K562 (cell line): ENCODE measurements around the gene ATP6V0A1. TPM values are rescaled to one million over a fixed set of nuclear protein-coding genes. Genes with fewer than 3 reads are reported as not detected.

Experiments used
- BMI1 ChIP-seq: fragments of 150-350 bp; IDR thresholded peaks from 2 replicates; pipeline ENCODE4 v1.6.1; 2014; ENCODE audit warnings: low read length
- FUS ChIP-seq: fragments of 200-400 bp; formaldehyde crosslinking; optimal IDR thresholded peaks from 2 replicates; pipeline ENCODE3; 2017; ENCODE audit warnings: low read depth, low read length
- GATA2 ChIP-seq: sonication (generic); formaldehyde crosslinking; IDR thresholded peaks from 2 replicates; pipeline ENCODE4 v1.4.0; 2020; ENCODE audit warnings: mild to moderate bottlenecking, missing genetic modification reagents
- GMEB1 ChIP-seq: fragments of 250-450 bp; sonication (Bioruptor Pico); IDR thresholded peaks from 2 replicates; pipeline ENCODE4 v1.4.0; 2020; ENCODE audit warnings: mild to moderate bottlenecking
- GTF2A2 ChIP-seq: IDR thresholded peaks from 2 replicates; pipeline ENCODE4 v1.6.1; 2016; ENCODE audit warnings: mild to moderate bottlenecking, missing genetic modification characterization, missing compliant biosample characterization
- GTF2E2 ChIP-seq: fragments of 200-800 bp; sonication (Bioruptor generic); IDR thresholded peaks from 2 replicates; pipeline ENCODE4 v1.6.1; 2016; ENCODE audit warnings: missing genetic modification characterization, missing compliant biosample characterization
- HES1 ChIP-seq: fragments of 450-650 bp; IDR thresholded peaks from 2 replicates; pipeline ENCODE4 v1.6.1; 2016; ENCODE audit warnings: low read depth, mild to moderate bottlenecking, moderate library complexity
- MBD1 ChIP-seq: fragments of 250-450 bp; sonication (Bioruptor Pico); IDR thresholded peaks from 2 replicates; pipeline ENCODE4 v1.8.0; 2022; ENCODE audit warnings: inconsistent platforms
- MITF ChIP-seq: IDR thresholded peaks from 2 replicates; pipeline ENCODE4 v1.6.1; 2014; ENCODE audit warnings: antibody characterized with exemption
- MLX ChIP-seq, 2 experiments: fragments of 450-650 bp in 1 of 2; sonication (generic) in 1 of 2; formaldehyde crosslinking; conservative IDR thresholded peaks; 2 replicates each; pipeline versions ENCODE4 v1.4.0 to v1.8.1; 2020 to 2022; ENCODE audit warnings: mild to moderate bottlenecking in 1 of 2, missing genetic modification reagents in 1 of 2
- PRMT5 ChIP-seq: sonication (generic); formaldehyde crosslinking; IDR thresholded peaks from 2 replicates; pipeline ENCODE4 v1.5.0; 2020; ENCODE audit warnings: missing genetic modification reagents
- PYGO2 ChIP-seq: fragments of 450-650 bp; IDR thresholded peaks from 2 replicates; pipeline ENCODE4 v1.6.1; 2016; ENCODE audit warnings: mild to moderate bottlenecking, missing genetic modification characterization, moderate library complexity, missing compliant biosample characterization
- RBM15 ChIP-seq: fragments of 200-400 bp; formaldehyde crosslinking; IDR thresholded peaks from 2 replicates; pipeline ENCODE4 v1.6.1; 2018; ENCODE audit warnings: mild to moderate bottlenecking, low read length, moderate library complexity; ENCODE audit not compliant: insufficient read depth
- SIN3A ChIP-seq, 2 experiments: fragments of 150-350 bp in 1 of 2; IDR thresholded peaks; 2 replicates each; pipeline ENCODE4 v1.6.1; 2011 to 2016; ENCODE audit warnings: borderline replicate concordance in 2 of 2, low read depth in 2 of 2, low read length in 2 of 2, mild to moderate bottlenecking in 2 of 2, moderate library complexity in 2 of 2; ENCODE audit not compliant: control insufficient read depth in 1 of 2
- SNAPC5 ChIP-seq: fragments of 250-450 bp; sonication (Bioruptor Pico); IDR thresholded peaks from 2 replicates; pipeline ENCODE4 v1.8.0; 2021; ENCODE audit warnings: moderate library complexity, mild to moderate bottlenecking, inconsistent platforms
- SNIP1 ChIP-seq: fragments of 450-650 bp; IDR thresholded peaks from 2 replicates; pipeline ENCODE4 v1.7.1; 2017; ENCODE audit warnings: low read depth, mild to moderate bottlenecking
- TBP ChIP-seq: optimal IDR thresholded peaks from 2 replicates; pipeline ENCODE3; 2011; ENCODE audit warnings: low read depth, low read length, improper control_type of control experiment
- TFAM ChIP-seq: fragments of 250-450 bp; sonication (Bioruptor Pico); conservative IDR thresholded peaks from 2 replicates; pipeline ENCODE4 v1.5.0; 2021; ENCODE audit warnings: mild to moderate bottlenecking, moderate library complexity
- ZBTB17 ChIP-seq: fragments of 450-650 bp; formaldehyde crosslinking; IDR thresholded peaks from 2 replicates; pipeline ENCODE4 v1.4.0; 2020; ENCODE audit warnings: mild to moderate bottlenecking
- ZNF175 ChIP-seq: fragments of 200-800 bp; sonication (Bioruptor generic); IDR thresholded peaks from 2 replicates; pipeline ENCODE4 v1.6.1; 2016; ENCODE audit warnings: low read depth, mild to moderate bottlenecking, missing genetic modification characterization, missing compliant biosample characterization
- ZNF644 ChIP-seq: fragments of 200-800 bp; sonication (Bioruptor generic); IDR thresholded peaks from 2 replicates; pipeline ENCODE4 v1.6.1; 2016; ENCODE audit warnings: low read depth, missing genetic modification characterization, missing compliant biosample characterization
- polyA plus RNA-seq, 8 experiments: library from polyadenylated mRNA; depleted of rRNA in 4 of 8; stranded (reverse) in 5 of 8; unstranded in 3 of 8; fragments of >200 nt; fragmentation: Nextera tagmentation in 2 of 8; fragmentation: Illumina TruSeq in 1 of 8; extraction: Ambion mirVana in 2 of 8; extraction: Trizol in 1 of 8; gene quantifications; 2 replicates each; pipeline versions ENCODE4 v1.2.1 to v1.2.3, GENCODE V29; 2011 to 2014; ENCODE audit warnings: inconsistent platforms in 1 of 8, missing spikeins in 1 of 8
- total RNA-seq, 7 experiments: library from RNA; depleted of rRNA in 6 of 7; stranded (reverse); fragments of >200 nt in 6 of 7; fragmentation: Illumina TruSeq in 2 of 7; extraction: Trizol in 2 of 7; gene quantifications; 2 replicates each; pipeline versions ENCODE4 v1.2.1 to v1.2.3, GENCODE V29; 2011 to 2021; ENCODE audit warnings: low replicate concordance in 1 of 7

Gene ATP6V0A1
- total and polyA plus RNA-seq, 9 of the 15 experiments (the other 6 are each of a cell fraction or from before 2014, with no cell fraction given): 11.8 to 158 (median 75.5) TPM

- no peak for TF ChIP-seq MBD1 (CRISPR knock-in tag)
- no peak for TF ChIP-seq SIN3A (IDR thresholded peaks at IDR 0.05; ENCODE audit: borderline replicate concordance in 2 of 2, control insufficient read depth in 1 of 2, low read depth in 2 of 2, low read length in 2 of 2)
- peak; percentile 95 for TF ChIP-seq PYGO2
- TF ChIP-seq GMEB1 (CRISPR knock-in tag): peak; percentile 51
- TF ChIP-seq HES1: no peak
- TF ChIP-seq TBP: no peak
- TF ChIP-seq GTF2E2 (tag): peak; percentile 84; the same call in 1 of the 2 replicates
- no peak for TF ChIP-seq FUS
- peak; percentile 99 for TF ChIP-seq ZNF175
- TF ChIP-seq GATA2: no peak
- TF ChIP-seq GTF2A2: peak; percentile 94
- no peak for TF ChIP-seq SNAPC5
- TF ChIP-seq RBM15: no peak
- peak; percentile 91 for TF ChIP-seq ZBTB17 (CRISPR knock-in tag)
- TF ChIP-seq TFAM (CRISPR knock-in tag): no peak
- TF ChIP-seq MLX (CRISPR knock-in tag; conservative IDR thresholded peaks at IDR 0.05): no peak
- no peak for TF ChIP-seq MITF
- no peak for TF ChIP-seq PRMT5 (CRISPR knock-in tag)
- no peak for TF ChIP-seq BMI1
- TF ChIP-seq SNIP1: no peak
- peak; percentile 99 for TF ChIP-seq ZNF644 (tag)
Measured at GRCh38 chr17:42535155-42536047, 76.7 kb downstream of the ATP6V0A1 start (continued).
